Left hindlimb (tissue), 1 donor: Measurements from ENCODE around the gene RCOR3.
"Not testable (repeated sequence)": the region's sequence is repeated elsewhere in the genome, so short reads cannot be mapped to it uniquely, and the experiment has no call there.

ENCODE experiments used
- DNase-seq: peaks from one replicate; pipeline ENCODE4 v3.0.0-alpha.2; 2018

The RCOR3 gene

GRCh38 chr1:211258756-211259637 lies at the start of gene RCOR3:
Gene RCOR3, plus strand, starts transcription at chr1:211259366. Its CDS starts 195 bp downstream, at chr1:211259561.
- DNase-seq: peak; percentile 97

- no peak for DNase-seq
Measured at GRCh38 chr1:211210052-211210451, 49.1 kb upstream of the RCOR3 start.

GRCh38 chr1:211210965-211211364 lies 48.2 kb upstream of the RCOR3 start:
- DNase-seq: no peak

GRCh38 chr1:211213702-211214101 lies 45.5 kb upstream of the RCOR3 start:
- DNase-seq: no peak

- DNase-seq: no peak
Measured at GRCh38 chr1:211215577-211215976, 43.6 kb upstream of the RCOR3 start.

- no peak for DNase-seq
Measured at GRCh38 chr1:211217392-211217791, 41.8 kb upstream of the RCOR3 start.

GRCh38 chr1:211222469-211223234 lies 36.5 kb upstream of the RCOR3 start:
- DNase-seq: not testable (repeated sequence)

- not testable (repeated sequence) for DNase-seq
Measured at GRCh38 chr1:211228573-211229364, 30.4 kb upstream of the RCOR3 start.

GRCh38 chr1:211229365-211229759 lies 29.8 kb upstream of the RCOR3 start:
- DNase-seq: no peak

- no peak for DNase-seq
Measured at GRCh38 chr1:211231873-211232272, 27.3 kb upstream of the RCOR3 start.

GRCh38 chr1:211236633-211237320 lies 22.4 kb upstream of the RCOR3 start:
- no peak for DNase-seq

- DNase-seq: no peak
Measured at GRCh38 chr1:211237579-211237978, 21.6 kb upstream of the RCOR3 start.

- not testable (repeated sequence) for DNase-seq
Measured at GRCh38 chr1:211240567-211240966, 18.6 kb upstream of the RCOR3 start.

GRCh38 chr1:211241071-211241470 lies 18.1 kb upstream of the RCOR3 start:
- DNase-seq: no peak

GRCh38 chr1:211243639-211244038 lies 15.5 kb upstream of the RCOR3 start:
- DNase-seq: not testable (repeated sequence)

GRCh38 chr1:211246583-211246982 lies 12.6 kb upstream of the RCOR3 start:
- not testable (repeated sequence) for DNase-seq

- DNase-seq: no peak
Measured at GRCh38 chr1:211247921-211248320, 11.2 kb upstream of the RCOR3 start.

GRCh38 chr1:211249611-211250010 lies 9.6 kb upstream of the RCOR3 start:
- not testable (repeated sequence) for DNase-seq

- DNase-seq: no peak
Measured at GRCh38 chr1:211257826-211258225, 1.3 kb upstream of the RCOR3 start.

- DNase-seq: peak; percentile 91
Measured at GRCh38 chr1:211258310-211258755, 833 bp upstream of the RCOR3 start.

- DNase-seq: peak; percentile 89
Measured at GRCh38 chr1:211259638-211260126, 516 bp downstream of the RCOR3 start.
